Stimulated activated CD4-positive, alpha-beta T cell treated with anti-CD3 and anti-CD28 coated beads, Interleukin-1b, Interleukin-23, amount 100 ng/mL, for 4 hours (primary cell): ENCODE results near the gene DNAJC11.
"Not testable (repeated sequence)": the region's sequence is repeated elsewhere in the genome, so short reads cannot be mapped to it uniquely, and the experiment has no call there.

Experiments used
- DNase-seq, 2 donors: peaks; one replicate each; pipeline ENCODE4 v3.0.0-alpha.2; 2020; ENCODE audit warnings: low read depth in 2 of 2

The DNAJC11 gene

GRCh38 chr1:6623269-6623965, 78.2 kb downstream of the DNAJC11 start:
- DNase-seq: no peak

GRCh38 chr1:6622396-6623152, 79.0 kb downstream of the DNAJC11 start:
- DNase-seq: no peak

- DNase-seq: no peak
Measured at GRCh38 chr1:6621429-6622391, 79.9 kb downstream of the DNAJC11 start.

GRCh38 chr1:6619045-6619444, 82.6 kb downstream of the DNAJC11 start:
- no peak for DNase-seq

GRCh38 chr1:6614929-6615785, 86.5 kb downstream of the DNAJC11 start:
- DNase-seq: no peak

GRCh38 chr1:6614019-6614928, 87.3 kb downstream of the DNAJC11 start:
- peak in 1 of 2 donors; percentile 64 for DNase-seq

GRCh38 chr1:6613361-6614018, 88.1 kb downstream of the DNAJC11 start, which contains the start of gene PHF13:
Gene PHF13, plus strand, starts transcription at chr1:6613731. Its CDS starts 336 bp downstream, at chr1:6614067.
- DNase-seq: peak; percentile 99

GRCh38 chr1:6612641-6613360, 88.8 kb downstream of the DNAJC11 start:
- no peak for DNase-seq

GRCh38 chr1:6603915-6604558, 97.6 kb downstream of the DNAJC11 start:
- no peak for DNase-seq

- DNase-seq: peak in 1 of 2 donors; percentile 42
Measured at GRCh38 chr1:6603238-6603914, 98.2 kb downstream of the DNAJC11 start.

GRCh38 chr1:6602669-6603237, 98.9 kb downstream of the DNAJC11 start, which contains the start of gene KLHL21:
Gene KLHL21, minus strand, starts transcription at chr1:6602869. Its CDS starts 52 bp downstream, at chr1:6602817.
- DNase-seq: peak; percentile 80 to 85

GRCh38 chr1:6601923-6602668, 99.5 kb downstream of the DNAJC11 start:
- no peak for DNase-seq

- peak; percentile 63 to 65 for DNase-seq
Measured at GRCh38 chr1:6601049-6601922, 100.3 kb downstream of the DNAJC11 start.

GRCh38 chr1:6600410-6601048, 101.1 kb downstream of the DNAJC11 start:
- no peak for DNase-seq

GRCh38 chr1:6599991-6600390, 101.6 kb downstream of the DNAJC11 start:
- DNase-seq: not testable (repeated sequence)
